ENCODE results near the gene AFP. TPM values are rescaled to one million over a fixed set of nuclear protein-coding genes. Genes with fewer than 3 reads are reported as not detected.

The AFP gene
- total RNA-seq, 4 donors from 2014 or later, result not detected

DNA sequence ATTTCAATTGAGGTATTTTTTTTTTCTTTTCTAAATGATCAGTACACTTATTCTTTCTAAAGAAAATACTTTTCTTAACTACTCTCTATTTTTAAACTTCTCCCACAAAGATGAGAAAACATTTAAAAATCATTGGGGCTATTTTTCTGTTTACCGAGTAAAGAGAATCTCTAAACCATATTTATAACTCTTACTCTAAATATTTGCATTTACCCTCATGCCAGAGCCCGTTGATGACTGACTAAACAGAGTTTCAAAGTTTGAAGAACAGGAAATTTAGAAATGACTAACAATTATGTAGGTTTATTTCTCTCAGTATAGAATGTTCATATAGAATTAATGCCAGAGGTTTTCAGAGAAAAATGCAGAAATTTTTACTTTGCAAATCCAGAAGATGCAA is 34.6 kb upstream of the AFP start:
- TF ChIP-seq, protein P1, sequence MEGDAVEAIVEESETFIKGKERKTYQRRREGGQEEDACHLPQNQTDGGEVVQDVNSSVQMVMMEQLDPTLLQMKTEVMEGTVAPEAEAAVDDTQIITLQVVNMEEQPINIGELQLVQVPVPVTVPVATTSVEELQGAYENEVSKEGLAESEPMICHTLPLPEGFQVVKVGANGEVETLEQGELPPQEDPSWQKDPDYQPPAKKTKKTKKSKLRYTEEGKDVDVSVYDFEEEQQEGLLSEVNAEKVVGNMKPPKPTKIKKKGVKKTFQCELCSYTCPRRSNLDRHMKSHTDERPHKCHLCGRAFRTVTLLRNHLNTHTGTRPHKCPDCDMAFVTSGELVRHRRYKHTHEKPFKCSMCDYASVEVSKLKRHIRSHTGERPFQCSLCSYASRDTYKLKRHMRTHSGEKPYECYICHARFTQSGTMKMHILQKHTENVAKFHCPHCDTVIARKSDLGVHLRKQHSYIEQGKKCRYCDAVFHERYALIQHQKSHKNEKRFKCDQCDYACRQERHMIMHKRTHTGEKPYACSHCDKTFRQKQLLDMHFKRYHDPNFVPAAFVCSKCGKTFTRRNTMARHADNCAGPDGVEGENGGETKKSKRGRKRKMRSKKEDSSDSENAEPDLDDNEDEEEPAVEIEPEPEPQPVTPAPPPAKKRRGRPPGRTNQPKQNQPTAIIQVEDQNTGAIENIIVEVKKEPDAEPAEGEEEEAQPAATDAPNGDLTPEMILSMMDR (IDR thresholded peaks at IDR 0.05; ENCODE audit: low read depth), result no peak

- TF ChIP-seq, protein P1 (IDR thresholded peaks at IDR 0.05; ENCODE audit: low read depth), result no peak
Measured at GRCh38 chr4:73404042-73404441, 32.0 kb upstream of the AFP start, which contains the start of gene ALB. ALB (plus strand) TSS chr4:73404287; CDS start chr4:73404328, 41 bp downstream.

GRCh38 chr4:73404457-73404856 is 31.6 kb upstream of the AFP start:
- TF ChIP-seq, protein P1 (IDR thresholded peaks at IDR 0.05; ENCODE audit: low read depth), result no peak

- TF ChIP-seq, protein P1 (IDR thresholded peaks at IDR 0.05; ENCODE audit: low read depth), result no peak
Measured at GRCh38 chr4:73405138-73405537, 30.9 kb upstream of the AFP start.

DNA sequence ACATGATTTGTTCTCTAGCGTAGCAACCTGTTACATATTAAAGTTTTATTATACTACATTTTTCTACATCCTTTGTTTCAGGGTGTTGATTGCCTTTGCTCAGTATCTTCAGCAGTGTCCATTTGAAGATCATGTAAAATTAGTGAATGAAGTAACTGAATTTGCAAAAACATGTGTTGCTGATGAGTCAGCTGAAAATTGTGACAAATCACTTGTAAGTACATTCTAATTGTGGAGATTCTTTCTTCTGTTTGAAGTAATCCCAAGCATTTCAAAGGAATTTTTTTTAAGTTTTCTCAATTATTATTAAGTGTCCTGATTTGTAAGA is 29.5 kb upstream of the AFP start:
- TF ChIP-seq, protein P1 (IDR thresholded peaks at IDR 0.05; ENCODE audit: low read depth), result no peak

GRCh38 chr4:73407227-73407673 is 28.8 kb upstream of the AFP start:
- TF ChIP-seq, protein P1 (IDR thresholded peaks at IDR 0.05; ENCODE audit: low read depth), result no peak

GRCh38 chr4:73408181-73408867 is 27.7 kb upstream of the AFP start:
- TF ChIP-seq, protein P1 (IDR thresholded peaks at IDR 0.05; ENCODE audit: low read depth), result no peak

Measured in subcutaneous adipose tissue (tissue), 4 donors.